Activated CD8-positive, alpha-beta memory T cell treated with anti-CD3 and anti-CD28 coated beads for 1 hour (primary cell): ENCODE results near the gene POLR2A.
A peak's percentile ranks its signal among the peaks of the same experiment; 100 is the strongest.
"Not testable (repeated sequence)": the region's sequence is repeated elsewhere in the genome, so short reads cannot be mapped to it uniquely, and the experiment has no call there.

Experiments used
- DNase-seq, 2 donors: peaks; one replicate each; pipeline ENCODE4 v3.0.0-alpha.2; 2020; ENCODE audit warnings: low read depth in 1 of 2; ENCODE audit errors: extremely low read depth in 1 of 2

The POLR2A gene

DNA sequence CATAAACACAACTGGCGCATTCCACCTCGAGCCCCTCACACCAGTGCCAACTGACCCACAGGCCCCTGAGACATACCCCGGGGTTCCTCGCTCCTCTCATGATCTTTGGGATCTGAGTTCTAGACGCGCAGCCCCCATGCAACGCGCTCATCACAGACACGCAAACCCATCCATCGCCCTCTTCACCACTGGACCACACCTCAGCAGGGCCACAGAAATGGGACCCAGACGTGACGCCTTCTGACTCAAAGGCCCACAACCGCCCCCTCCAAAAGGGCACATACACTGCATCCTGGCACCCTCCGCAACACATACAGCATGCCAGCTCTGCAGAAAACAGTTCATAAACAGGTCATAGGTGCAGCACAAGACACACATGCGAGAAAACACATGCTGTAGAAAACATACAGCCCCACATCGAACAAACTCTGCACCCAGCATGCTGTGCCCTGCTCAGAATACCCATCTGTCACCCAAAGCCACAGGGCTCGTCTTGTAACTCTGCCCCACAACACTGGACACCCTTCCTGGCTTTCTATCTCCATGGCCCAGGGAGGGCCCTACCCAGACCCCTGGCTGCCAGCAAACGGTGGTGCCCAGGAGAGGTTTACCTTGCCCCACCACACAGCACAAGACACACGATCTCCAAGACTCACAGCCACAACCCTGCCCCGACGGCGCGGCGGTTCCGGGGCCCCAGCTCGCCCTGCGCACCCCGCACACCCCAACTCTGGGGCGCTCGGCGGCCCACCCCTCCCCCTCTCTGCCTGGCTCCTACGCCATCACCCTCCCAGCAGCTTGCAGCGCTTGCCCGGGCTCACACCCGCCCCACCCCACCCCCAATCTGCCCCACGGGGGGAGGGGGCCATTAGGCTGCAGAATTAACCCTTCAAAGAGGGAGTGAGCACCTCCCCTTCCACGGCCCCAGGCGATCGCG lies 5.6 kb upstream of the POLR2A start:
- peak; percentile 51 for DNase-seq

DNA sequence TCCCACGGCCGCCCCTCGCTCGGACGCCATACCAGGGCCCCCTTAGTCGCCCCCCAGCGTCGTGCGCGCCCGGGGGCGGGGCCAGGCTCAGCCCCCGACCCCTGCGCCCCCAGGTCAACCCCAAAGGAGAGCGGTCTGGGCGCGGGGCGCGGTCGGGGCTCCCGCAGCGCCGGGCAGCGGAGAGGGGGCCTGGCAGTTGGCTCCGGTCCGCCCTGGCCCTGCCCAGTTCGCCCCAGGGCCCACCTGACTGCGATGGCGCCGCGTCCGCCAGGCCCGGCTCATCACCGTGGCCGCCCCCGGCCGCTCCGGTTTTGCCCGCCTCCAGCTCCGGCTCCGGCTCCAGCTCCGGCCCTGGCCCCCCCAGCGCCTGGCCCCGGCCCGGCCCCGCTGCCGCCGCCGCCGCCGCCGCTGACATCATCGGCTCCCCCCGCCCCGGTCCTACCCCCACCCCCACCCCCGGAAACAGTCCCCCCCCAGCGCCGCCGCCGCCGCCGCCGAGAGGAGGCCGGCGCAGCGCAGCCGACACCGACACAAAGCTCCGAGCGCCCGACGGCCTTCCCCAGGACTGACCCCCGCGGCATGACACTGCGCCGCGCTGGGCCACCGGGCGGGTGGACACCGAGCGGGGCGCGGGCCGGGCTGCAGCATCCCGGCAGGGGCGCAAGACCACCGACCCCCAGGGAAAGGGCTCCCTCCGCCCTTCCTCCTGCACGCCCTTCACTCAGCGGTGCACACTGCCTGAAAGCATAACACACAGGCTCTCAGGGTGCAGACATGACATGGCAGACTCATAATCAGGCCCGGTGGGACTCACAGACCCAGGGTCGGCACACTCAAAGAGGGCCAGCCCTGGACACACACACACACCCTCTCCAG lies 4.7 kb upstream of the POLR2A start, which contains the start of gene ZBTB4:
ZBTB4 (minus strand) TSS at position 419 of the 876 bp plus-strand sequence. CDS start 12,830 bp downstream, outside the sequence.
- peak in 1 of 2 donors; percentile 65 for DNase-seq

DNA sequence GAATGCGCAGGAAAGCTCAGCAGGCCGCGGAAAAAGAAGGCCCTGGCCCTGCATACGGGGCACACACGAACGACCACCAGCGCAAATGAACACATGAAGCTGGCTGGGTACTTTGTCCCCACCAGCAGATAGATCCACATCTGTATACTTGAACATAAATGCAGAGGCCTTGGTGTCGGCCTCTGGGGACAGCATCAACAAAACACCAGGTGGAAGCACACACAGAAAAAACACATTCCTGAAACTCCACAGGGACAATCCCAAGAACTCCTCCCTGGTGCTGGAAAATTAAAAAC lies 4.1 kb upstream of the POLR2A start:
- DNase-seq, result no peak

DNA sequence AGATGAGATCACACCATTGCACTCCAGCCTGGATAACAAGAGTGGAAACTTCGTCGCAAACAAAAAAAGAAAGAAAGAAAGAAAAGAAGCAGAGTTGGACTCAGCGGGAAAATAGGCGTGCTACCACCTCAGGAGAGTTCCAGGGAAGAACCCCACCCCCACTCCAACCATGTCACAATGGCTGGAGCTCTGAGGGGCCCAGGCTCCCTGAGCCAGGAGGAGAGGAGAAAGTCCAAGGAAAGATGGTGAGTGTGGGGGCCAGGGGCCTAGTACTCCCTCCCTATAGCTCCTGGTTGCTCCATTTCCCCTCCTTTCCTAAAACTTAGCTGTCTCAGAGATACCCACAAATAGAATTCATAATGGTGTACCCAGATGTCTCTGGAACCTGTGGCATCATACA lies 2.9 kb upstream of the POLR2A start, which contains the start of gene SLC35G6:
SLC35G6 (plus strand) TSS at position 172 of the 400 bp plus-strand sequence; CDS start at position 243, 71 bp downstream.
- not testable (repeated sequence) for DNase-seq

DNA sequence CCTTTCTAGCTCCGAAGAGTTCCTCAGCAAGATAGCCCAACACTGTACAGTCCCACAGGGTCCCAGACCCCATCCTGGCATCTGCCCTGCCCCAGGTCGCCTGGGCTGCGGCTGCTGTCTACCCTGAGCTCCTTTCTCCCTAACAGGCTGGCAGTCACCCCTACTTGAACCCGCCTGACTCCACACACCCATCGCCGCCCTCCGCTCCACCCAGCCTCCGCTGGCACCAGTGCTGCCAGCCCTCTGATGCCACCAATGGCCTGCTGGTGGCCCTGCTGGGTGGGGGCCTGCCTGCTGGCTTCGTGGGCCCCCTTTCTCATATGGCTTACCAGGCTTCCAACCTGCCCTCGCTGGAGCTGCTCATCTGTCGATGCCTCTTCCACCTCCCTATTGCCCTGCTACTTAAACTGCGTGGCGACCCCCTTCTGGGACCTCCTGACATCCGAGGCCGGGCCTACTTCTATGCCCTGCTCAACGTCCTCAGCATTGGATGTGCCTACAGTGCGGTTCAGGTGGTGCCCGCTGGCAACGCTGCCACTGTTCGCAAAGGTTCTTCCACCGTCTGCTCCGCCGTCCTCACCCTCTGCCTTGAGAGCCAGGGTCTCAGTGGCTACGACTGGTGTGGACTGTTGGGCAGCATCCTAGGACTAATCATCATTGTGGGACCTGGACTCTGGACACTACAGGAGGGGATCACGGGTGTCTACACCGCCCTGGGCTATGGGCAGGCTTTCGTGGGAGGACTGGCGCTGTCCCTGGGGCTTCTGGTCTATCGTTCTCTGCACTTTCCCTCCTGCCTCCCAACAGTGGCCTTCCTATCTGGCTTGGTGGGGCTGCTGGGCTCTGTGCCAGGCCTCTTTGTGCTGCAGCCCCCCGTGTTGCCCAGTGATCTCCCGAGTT lies 2.1 kb upstream of the POLR2A start:
- not testable (repeated sequence) for DNase-seq

DNA sequence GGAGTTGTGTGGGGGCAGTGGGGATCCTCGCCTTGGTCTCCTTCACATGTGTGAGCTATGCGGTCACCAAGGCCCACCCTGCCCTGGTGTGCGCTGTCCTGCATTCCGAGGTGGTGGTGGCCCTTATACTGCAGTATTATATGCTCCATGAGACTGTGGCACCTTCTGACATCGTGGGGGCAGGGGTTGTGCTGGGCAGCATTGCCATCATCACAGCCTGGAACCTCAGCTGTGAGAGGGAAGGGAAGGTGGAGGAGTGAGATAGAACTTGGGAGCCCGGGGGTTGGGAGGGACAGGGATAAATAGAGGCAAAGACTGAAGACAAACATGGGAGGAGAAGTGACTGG lies 1.5 kb upstream of the POLR2A start:
- not testable (repeated sequence) for DNase-seq

DNA sequence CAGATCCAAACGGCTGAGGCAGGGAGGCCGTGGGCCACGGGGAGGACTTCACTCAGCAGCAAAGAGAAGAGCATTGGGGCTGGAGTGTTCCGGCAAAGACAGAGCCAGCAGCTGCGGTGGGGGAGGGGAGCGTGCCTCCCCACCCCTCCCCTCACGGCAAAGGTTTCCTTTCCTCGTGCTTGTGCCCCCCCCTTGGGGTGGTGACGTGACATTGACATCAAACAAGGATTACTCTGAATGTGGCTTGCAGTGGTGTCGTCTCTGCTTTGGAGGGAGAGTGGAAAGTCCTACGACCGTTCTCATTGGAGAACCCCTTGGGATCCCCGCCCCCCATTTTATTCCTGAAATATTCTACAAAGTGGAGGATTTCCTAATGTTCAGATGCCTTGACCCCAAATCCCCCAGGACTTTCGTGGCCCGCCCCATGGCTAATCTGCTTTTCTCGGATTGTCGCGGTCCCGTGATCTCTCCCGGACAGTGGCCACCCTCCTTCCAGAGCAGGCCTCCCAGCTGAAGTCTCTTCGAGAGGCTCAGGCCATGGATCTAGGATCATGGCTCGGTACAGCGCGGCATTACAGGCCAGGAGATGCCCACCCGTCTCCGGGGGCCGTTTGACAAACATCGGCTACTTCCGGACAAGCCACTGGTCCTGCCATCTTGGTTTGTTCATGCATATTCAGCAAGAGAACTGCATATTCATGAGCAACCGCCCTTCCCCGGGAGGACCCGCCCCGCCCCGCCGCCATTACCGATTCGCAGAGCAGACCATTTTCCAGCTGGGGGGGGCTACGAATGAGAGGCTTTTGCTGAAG lies 705 bp upstream of the POLR2A start:
- peak; percentile 87 to 92 for DNase-seq

DNA sequence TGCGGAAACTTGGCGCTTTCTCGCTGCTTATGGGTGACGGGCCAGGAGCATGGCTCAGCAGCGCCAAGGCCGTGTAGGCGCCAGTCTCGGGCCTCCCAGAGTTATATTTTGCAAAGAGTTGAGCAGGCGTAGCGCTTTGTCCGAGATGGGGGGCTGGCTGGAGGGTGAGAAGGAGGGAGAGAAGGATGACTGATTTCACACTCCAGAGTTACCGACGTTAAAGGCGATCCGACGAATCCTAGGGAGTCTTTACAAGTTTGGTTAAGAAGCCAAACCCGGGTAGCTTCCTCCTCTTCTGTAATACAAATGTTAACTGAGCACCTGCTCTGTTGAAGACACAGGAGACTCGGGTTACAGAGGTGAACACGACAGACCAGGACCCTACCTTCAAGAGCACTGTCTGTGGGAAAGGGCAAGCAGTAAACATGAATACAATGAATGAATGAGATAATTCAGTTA lies 782 bp downstream of the POLR2A start:
- no peak for DNase-seq

DNA sequence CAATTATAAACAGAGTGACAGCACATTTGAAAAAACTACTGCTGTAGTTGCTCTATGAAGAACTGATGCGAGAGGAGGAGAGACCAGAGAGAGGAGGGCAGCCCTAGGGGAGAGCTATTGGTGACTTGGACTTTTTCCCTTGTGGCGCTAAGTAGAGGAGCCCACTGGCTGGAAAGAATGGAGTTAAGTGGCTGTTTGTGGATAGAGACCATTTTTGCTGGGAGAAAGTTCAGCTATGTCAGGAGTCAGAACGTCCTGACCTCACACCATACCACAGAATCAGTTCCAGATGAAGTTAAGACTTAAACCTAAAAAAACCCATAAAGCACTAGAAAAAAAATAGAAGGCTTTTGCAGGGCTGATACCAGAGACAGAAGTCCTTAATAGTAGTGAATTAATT lies 2.0 kb downstream of the POLR2A start:
- DNase-seq, result no peak

DNA sequence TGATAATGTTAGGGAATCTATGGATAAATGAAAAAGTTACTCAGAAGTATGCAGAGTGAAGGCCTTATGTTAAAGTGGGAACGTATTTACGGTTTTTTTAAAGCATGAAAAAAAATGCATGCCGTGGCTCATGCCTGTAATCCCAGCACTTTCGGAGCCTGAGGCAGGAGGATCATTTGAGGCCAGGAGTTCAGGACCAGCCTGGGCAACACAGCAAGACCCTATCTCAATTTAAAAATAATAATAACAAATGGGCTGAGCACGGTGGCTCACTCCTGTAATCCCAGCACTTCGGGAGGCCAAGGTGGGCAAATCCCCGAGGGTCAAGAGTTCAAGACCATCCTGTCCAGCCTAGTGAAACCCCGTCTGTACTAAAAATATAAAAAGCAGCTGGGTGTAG lies 6.0 kb downstream of the POLR2A start:
- DNase-seq, result no peak

DNA sequence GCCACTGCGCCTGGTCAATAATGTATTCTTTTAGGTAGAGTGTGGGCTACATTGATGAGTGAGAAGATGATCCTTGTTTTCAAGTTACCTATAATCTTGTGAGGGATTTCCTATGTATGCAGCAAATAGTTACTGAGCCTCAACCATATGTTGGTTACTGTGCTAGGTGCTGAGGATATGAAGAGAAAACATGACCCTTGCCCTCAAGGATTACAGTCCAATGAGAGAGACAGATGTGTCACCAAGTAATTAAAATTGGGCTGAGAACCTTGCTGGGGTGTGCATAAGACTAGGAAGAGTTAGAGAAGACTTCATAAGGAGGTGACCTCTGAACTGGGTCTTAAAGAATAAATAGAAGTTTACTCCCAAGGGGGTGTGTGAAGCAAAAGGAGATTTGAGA lies 7.4 kb downstream of the POLR2A start:
- DNase-seq, result no peak

DNA sequence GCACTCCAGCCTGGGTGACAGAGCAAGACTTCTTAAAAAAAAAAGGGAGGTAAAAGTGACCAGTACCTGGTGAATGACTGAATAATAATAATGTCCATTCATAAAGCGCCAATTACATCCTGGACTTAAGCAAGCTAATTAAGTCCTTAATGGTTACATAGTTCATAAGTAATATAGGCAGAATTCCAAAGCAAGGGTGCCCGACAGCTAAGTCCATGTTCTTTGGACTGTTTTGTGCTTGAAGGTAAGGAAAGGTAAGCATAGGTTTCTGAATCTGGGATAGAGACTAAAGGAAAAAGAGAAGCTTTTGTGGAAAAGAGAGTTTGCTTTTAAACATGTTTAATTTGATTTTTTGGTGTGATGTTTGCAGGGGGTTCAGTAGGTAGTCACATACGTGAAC lies 9.8 kb downstream of the POLR2A start:
- no peak for DNase-seq

DNA sequence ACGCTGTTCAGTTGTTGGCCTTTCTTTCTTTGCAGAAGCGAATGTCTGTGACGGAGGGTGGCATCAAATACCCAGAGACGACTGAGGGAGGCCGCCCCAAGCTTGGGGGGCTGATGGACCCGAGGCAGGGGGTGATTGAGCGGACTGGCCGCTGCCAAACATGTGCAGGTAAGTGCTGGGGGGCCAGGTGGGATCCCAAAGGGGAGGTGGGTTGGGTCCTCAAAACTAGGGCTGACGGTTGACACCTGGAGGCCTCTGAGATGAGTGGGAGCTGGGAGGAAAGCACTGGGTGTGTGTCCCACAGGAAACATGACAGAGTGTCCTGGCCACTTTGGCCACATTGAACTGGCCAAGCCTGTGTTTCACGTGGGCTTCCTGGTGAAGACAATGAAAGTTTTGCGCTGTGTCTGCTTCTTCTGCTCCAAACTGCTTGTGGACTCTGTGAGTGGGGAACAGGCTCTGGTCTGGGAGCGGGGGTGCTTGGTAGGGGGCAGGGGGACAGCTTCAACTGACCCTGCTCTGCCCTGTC lies 11.8 kb downstream of the POLR2A start:
- no peak for DNase-seq

DNA sequence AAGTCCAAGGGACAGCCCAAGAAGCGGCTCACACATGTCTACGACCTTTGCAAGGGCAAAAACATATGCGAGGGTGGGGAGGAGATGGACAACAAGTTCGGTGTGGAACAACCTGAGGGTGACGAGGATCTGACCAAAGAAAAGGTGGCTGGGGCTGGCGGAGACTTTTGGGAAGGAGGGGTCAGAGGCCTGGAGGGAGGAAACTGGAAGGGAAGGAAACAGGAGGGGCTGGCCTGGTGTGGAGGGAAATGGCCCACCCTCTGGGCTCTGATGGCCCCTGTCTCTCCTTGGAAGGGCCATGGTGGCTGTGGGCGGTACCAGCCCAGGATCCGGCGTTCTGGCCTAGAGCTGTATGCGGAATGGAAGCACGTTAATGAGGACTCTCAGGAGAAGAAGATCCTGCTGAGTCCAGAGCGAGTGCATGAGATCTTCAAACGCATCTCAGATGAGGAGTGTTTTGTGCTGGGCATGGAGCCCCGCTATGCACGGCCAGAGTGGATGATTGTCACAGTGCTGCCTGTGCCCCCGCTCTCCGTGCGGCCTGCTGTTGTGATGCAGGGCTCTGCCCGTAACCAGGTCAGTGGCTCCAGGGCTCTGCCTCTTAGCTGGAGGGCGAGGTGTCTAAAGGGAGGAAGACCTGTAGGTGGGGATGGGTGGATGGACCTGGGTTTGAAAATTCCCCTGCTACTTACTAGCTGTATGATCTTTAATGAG lies 12.5 kb downstream of the POLR2A start:
- no peak for DNase-seq

DNA sequence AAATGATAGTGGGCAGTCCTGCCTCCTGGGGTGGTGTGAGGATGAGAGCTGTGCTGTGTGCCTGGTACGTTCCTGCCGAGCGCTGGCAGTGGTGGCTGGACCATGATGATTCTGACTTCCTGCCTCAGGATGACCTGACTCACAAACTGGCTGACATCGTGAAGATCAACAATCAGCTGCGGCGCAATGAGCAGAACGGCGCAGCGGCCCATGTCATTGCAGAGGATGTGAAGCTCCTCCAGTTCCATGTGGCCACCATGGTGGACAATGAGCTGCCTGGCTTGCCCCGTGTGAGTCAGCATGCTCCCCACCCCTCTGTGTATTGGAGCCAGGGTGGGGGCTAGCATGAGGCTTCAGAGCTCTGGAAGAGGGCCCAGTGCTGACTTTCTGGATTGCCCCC lies 13.1 kb downstream of the POLR2A start:
- DNase-seq, result no peak

DNA sequence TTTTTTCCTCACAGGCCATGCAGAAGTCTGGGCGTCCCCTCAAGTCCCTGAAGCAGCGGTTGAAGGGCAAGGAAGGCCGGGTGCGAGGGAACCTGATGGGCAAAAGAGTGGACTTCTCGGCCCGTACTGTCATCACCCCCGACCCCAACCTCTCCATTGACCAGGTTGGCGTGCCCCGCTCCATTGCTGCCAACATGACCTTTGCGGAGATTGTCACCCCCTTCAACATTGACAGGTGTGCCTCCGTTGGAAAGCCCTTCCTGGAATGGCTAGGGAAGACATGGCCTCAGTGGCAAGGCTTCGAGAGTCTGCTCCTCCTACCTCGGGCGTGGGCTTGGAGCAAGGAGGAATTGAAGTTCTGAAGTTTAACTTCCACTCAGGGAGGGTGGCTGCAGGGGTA lies 13.5 kb downstream of the POLR2A start:
- no peak for DNase-seq

DNA sequence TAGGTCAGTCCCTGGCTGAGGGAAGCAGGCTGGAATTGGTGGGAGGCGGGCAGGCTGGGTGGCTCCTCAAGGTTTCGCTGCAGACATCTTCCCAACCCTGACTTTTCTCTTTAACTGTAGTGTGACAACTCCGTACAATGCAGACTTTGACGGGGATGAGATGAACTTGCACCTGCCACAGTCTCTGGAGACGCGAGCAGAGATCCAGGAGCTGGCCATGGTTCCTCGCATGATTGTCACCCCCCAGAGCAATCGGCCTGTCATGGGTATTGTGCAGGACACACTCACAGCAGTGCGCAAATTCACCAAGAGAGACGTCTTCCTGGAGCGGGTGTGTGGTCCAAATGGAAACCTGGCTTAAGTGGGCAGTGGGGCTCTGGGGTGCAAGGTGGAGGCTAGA lies 15.0 kb downstream of the POLR2A start:
- no peak for DNase-seq

DNA sequence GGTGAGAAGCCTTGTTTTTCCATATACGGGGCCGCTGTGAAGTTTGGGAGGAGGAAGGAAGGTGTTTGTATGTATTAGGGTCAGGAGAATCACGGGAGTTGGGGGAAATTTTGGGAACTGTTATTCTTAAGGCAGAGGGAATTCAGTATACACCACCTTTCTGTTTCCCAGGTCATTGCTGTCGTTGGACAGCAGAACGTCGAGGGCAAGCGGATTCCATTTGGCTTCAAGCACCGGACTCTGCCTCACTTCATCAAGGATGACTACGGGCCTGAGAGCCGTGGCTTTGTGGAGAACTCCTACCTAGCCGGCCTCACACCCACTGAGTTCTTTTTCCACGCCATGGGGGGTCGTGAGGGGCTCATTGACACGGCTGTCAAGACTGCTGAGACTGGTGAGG lies 17.6 kb downstream of the POLR2A start:
- no peak for DNase-seq
